Measurements from ENCODE around the gene DGKI.

DNA sequence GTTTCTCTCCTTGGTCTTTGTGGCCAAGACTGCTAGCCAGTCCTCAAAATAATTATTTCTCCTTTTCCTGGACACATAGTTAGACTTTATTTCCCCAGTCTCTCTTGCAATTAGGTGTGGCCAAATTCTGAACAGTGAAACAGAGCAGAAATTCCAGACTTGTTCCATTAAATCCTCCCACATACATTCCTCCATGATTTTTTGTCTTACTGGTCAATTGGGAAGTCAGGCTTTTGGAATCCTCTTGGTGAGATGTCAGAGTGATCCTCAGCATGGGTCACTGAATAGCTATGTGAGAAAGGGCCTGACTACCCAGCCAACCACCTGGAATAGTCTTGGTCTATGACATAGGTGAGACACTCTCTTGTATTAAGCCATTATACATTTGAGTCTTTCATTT is 164.2 kb downstream of the DGKI start:
- TF ChIP-seq DNMT1 (IDR thresholded peaks at IDR 0.05) (no peak), ZNF224 (CRISPR knock-in tag; IDR thresholded peaks at IDR 0.05) (no peak), CBX8 (IDR thresholded peaks at IDR 0.05; ENCODE audit: borderline replicate concordance, extremely low read depth, low read depth, low read length, poor library complexity, severe bottlenecking) (no peak)
